H1 (cell line): ENCODE data around the gene ACTR8. TPM values are rescaled to one million over a fixed set of nuclear protein-coding genes. Genes with fewer than 3 reads are reported as not detected.

Experiments
- CEBPB ChIP-seq: IDR thresholded peaks from 2 replicates; pipeline ENCODE4 v1.6.1; 2012; ENCODE audit warnings: low read depth, low read length
- CHD7 ChIP-seq: fragments of 300-600 bp; sonication (generic); IDR thresholded peaks from 2 replicates; pipeline ENCODE4 v1.7.1; 2012; ENCODE audit warnings: low read length, moderate library complexity, mild to moderate bottlenecking, inconsistent platforms; ENCODE audit not compliant: insufficient replicate concordance
- CREB1 ChIP-seq: IDR thresholded peaks from 2 replicates; pipeline ENCODE4 v1.6.1; 2012; ENCODE audit warnings: inconsistent platforms
- JUN ChIP-seq: IDR thresholded peaks from 2 replicates; pipeline ENCODE4 v1.6.1; 2011; ENCODE audit warnings: low read depth, mild to moderate bottlenecking, improper control_type of control experiment, low read length
- JUND ChIP-seq: IDR thresholded peaks from 2 replicates; pipeline ENCODE4 v1.6.1; 2011; ENCODE audit warnings: mild to moderate bottlenecking, improper control_type of control experiment, low read length
- RNF2 ChIP-seq: fragments of 200-900, 300-1000 bp; sonication (generic); IDR thresholded peaks from 2 replicates; pipeline ENCODE4 v1.7.1; 2016; ENCODE audit warnings: borderline replicate concordance, low read depth, mild to moderate bottlenecking, antibody characterized with exemption, low read length; ENCODE audit not compliant: poor library complexity, severe bottlenecking; ENCODE audit errors: missing control alignments
- SP4 ChIP-seq: IDR thresholded peaks from 2 replicates; pipeline ENCODE4 v1.6.1; 2012; ENCODE audit warnings: low read length, inconsistent platforms
- SUZ12 ChIP-seq: fragments of 200-600 bp; sonication (generic); IDR thresholded peaks from 2 replicates; pipeline ENCODE4 v1.6.1; 2012; ENCODE audit warnings: mild to moderate bottlenecking, inconsistent platforms, low read length, moderate library complexity, mixed read lengths
- polyA plus RNA-seq, 7 experiments: library from polyadenylated mRNA; depleted of rRNA in 3 of 7; stranded (reverse) in 5 of 7; unstranded in 2 of 7; fragments of >200 nt in 5 of 7; fragments of 200-250 nt in 2 of 7; gene quantifications; 1 replicate in 5 of 7; 2 replicates in 1 of 7; 4 replicates in 1 of 7; pipeline versions ENCODE4 v1.2.1 to v1.2.3, GENCODE V29; 2011 to 2013; ENCODE audit warnings: missing spikeins in 2 of 7, mixed read lengths in 2 of 7
- total RNA-seq: library from RNA; stranded (reverse); fragmentation: NEBNext Ultra II Directional; extraction: Animal tissue kit (Norgen Biotek cat#: 25700); gene quantifications from 2 replicates; pipeline ENCODE4 v1.2.1, GENCODE V29; 2021

ACTR8 gene
- total and polyA plus RNA-seq, 2 of the 8 experiments (the other 6 are each of a cell fraction or from before 2014, with no cell fraction given): 8.3 to 26.9 TPM

- TF ChIP-seq SUZ12: no peak
- no peak for TF ChIP-seq SP4
- TF ChIP-seq CREB1: no peak
- no peak for TF ChIP-seq JUN
- TF ChIP-seq CEBPB: no peak
- no peak for TF ChIP-seq RNF2
- no peak for TF ChIP-seq CHD7
- TF ChIP-seq JUND: no peak
- TF ChIP-seq, all 59 proteins: peak for 0
Measured at GRCh38 chr3:53850895-53851294, 31.1 kb downstream of the ACTR8 start (continued).
